Immature natural killer cell (primary cell): Measurements from ENCODE around the gene SLC8A3. TPM values are rescaled to one million over a fixed set of nuclear protein-coding genes. Genes with fewer than 3 reads are reported as not detected.

ENCODE experiments used
- DNase-seq, 3 donors: peaks; one replicate each; pipeline ENCODE4 v3.0.0; 2022; ENCODE audit warnings: mixed read lengths in 1 of 3
- H3K27ac Mint-ChIP-seq, 6 donors: one replicate each; pipeline ENCODE4 v1.8.0; 2020; ENCODE audit warnings: mixed read lengths in 6 of 6, mild to moderate bottlenecking in 5 of 6, inconsistent platforms in 4 of 6, moderate library complexity in 3 of 6
- H3K27me3 Mint-ChIP-seq, 3 donors: one replicate each; pipeline ENCODE4 v1.8.0; 2020 to 2021; ENCODE audit warnings: low read depth in 3 of 3, mild to moderate bottlenecking in 3 of 3, mixed read lengths in 3 of 3, moderate library complexity in 3 of 3, inconsistent platforms in 1 of 3
- H3K36me3 Mint-ChIP-seq, 3 donors: one replicate each; pipeline ENCODE4 v1.8.0; 2020; ENCODE audit warnings: mixed read lengths in 3 of 3, inconsistent platforms in 2 of 3, mild to moderate bottlenecking in 2 of 3
- H3K4me1 Mint-ChIP-seq, 2 donors: one replicate each; pipeline ENCODE4 v1.8.0; 2020; ENCODE audit warnings: inconsistent platforms in 2 of 2, mild to moderate bottlenecking in 2 of 2, mixed read lengths in 2 of 2, moderate library complexity in 1 of 2
- H3K4me3 Mint-ChIP-seq, 5 donors: one replicate each; pipeline ENCODE4 v1.8.0; 2020; ENCODE audit warnings: mild to moderate bottlenecking in 5 of 5, mixed read lengths in 5 of 5, inconsistent platforms in 3 of 5, moderate library complexity in 3 of 5
- H3K9me3 Mint-ChIP-seq, 6 donors: one replicate each; pipeline ENCODE4 v1.8.0; 2020; ENCODE audit warnings: mild to moderate bottlenecking in 6 of 6, mixed read lengths in 6 of 6, inconsistent platforms in 4 of 6, moderate library complexity in 3 of 6
- polyA plus RNA-seq, 3 donors: library from polyadenylated mRNA; unstranded; fragments of 300-500 nt; fragmentation: Illumina TruSeq; gene quantifications; one replicate each; pipeline ENCODE4 v1.2.3, GENCODE V29; 2021

SLC8A3 gene
- polyA plus RNA-seq, 3 donors from 2014 or later = 0.21 TPM; not detected in 2

DNA sequence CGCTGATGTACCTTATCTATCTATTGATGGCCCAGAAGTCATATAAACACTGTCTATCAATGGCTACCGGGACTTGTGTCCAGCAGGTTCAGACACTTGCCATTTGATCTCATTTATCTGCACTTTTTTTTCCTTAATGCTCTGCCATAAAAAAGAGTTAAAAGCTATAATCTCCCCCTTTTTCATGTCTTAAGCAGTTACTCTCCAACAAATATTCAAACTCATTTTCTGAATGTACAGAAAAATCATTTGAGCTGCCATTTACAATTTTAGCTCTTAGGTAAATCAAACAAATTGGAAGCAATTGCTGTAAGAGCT, 101.4 kb downstream of the SLC8A3 start:
- H3K9me3 Mint-ChIP-seq = peaks cover 0 to 1% (median 0%) of the 10 kb centered on the region in 6 donors
- DNase-seq = no peak
- H3K36me3 Mint-ChIP-seq = no peaks in the 10 kb centered on the region
- peaks cover 0 to under 1% (median 0%) of the 10 kb centered on the region in 3 donors for H3K27me3 Mint-ChIP-seq
- H3K27ac Mint-ChIP-seq = no peak overlapping the region
- no peak overlapping the region for H3K4me3 Mint-ChIP-seq
- H3K4me1 Mint-ChIP-seq = no peaks in the 10 kb centered on the region

DNA sequence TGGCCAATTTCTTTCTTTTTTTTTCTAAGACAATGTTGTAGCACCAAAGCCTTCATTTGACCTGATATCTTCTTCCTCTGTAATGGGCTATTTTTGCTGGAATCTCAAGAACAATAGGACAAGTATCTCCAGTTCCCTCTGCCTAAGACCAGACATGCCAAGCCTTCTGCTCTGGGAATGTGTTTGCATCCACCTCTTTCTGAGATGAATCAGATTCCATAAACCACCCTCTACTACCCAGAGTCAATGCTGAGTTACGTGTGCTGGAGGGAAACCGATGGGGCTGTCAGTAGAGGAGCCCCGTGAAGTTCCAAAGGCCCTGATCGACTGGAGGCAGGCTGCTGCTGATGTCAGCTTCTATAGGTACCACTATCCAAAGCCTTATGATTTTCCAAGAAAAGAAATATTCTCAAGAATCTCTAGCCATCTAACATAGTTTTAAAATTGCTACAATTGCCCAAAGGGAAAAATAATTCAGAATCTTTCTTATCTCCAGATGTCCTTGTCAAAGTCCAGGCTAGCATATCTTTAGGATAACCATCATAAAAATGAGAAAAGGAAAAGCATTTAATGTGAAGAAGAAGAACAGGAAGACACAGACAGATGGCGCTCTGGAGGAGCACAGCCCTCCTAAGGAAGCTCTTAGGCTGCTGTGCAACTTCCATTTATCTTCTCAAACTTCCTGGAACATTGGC, 101.9 kb downstream of the SLC8A3 start:
- Mint-ChIP-seq H3K4me3 (no peak overlapping the region), H3K27me3 (no peaks in the 10 kb centered on the region), H3K9me3 (no peaks in the 10 kb centered on the region), H3K27ac (no peak overlapping the region), H3K36me3 (no peaks in the 10 kb centered on the region), H3K4me1 (no peaks in the 10 kb centered on the region)
- DNase-seq = no peak

DNA sequence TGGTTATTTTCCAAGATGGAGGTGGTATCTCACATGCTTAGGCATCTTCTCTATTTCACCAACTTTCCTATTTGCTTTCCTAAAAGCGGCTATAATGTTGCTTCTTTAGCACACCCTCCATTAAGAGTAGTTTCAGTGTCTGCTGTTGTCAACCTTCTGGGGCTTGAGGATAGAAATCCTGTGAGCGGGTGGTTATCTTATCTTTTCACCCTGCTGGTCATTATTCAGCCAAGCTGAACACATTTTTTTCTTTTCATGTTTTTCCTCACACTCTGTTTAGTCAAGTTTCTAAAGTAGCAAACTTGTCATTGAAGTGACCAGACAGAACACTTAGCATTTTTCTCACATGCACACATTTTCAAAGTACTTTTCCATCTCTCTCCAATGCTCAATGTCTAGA, 104.5 kb downstream of the SLC8A3 start:
- Mint-ChIP-seq H3K4me3 (no peak overlapping the region), H3K9me3 (no peaks in the 10 kb centered on the region), H3K27ac (no peak overlapping the region), H3K4me1 (no peaks in the 10 kb centered on the region), H3K36me3 (no peaks in the 10 kb centered on the region), H3K27me3 (no peaks in the 10 kb centered on the region)
- DNase-seq = no peak

DNA sequence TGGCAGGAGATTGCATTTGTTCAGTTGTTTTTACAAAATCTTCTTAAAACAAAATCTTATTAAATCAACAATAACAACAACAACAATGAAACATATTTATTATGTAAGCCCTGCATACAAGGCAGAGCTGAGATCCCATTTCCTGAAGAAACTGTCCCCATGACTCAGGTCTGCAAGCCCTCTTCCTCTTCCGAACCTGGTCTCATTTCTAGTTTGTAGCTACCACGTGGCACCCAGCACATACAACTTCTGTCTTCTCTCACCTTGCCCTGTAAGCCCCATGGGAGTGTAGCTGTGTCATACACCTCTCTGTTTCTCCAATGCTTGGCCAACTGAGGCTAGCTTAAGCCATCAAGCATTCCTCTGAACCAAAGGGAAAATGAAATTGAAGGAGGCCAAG, 106.4 kb downstream of the SLC8A3 start:
- Mint-ChIP-seq H3K36me3 (no peaks in the 10 kb centered on the region), H3K4me3 (no peak overlapping the region), H3K27ac (no peak overlapping the region), H3K9me3 (no peaks in the 10 kb centered on the region), H3K4me1 (no peaks in the 10 kb centered on the region), H3K27me3 (peaks cover 0 to 4% (median 3%) of the 10 kb centered on the region in 3 donors)
- no peak for DNase-seq

DNA sequence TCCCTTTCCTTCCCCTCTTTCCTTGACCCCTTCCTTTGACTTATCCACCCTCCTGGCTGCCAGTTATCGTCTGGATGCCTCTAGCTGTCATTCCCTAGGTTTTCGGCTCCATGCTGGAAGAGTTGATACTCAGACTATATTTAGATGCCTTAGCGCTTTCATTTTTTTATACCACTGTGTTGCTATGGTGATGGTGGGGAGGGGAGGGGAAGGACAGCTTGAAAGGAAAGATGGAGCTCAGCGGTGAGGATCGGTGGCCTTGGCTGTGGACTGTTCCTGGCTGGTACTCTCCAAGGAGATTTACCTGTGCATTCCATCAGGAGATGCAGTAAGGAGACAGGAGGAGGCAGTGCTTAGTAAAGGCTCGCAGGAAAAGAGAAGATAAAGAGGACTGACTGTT, 108.7 kb downstream of the SLC8A3 start:
- no peaks in the 10 kb centered on the region for H3K4me1 Mint-ChIP-seq
- H3K27me3 Mint-ChIP-seq = peaks cover 2 to 4% (median 3%) of the 10 kb centered on the region in 3 donors
- no peaks in the 10 kb centered on the region for H3K9me3 Mint-ChIP-seq
- DNase-seq = no peak
- H3K27ac Mint-ChIP-seq = no peak overlapping the region
- H3K4me3 Mint-ChIP-seq = no peak overlapping the region
- H3K36me3 Mint-ChIP-seq = no peaks in the 10 kb centered on the region

DNA sequence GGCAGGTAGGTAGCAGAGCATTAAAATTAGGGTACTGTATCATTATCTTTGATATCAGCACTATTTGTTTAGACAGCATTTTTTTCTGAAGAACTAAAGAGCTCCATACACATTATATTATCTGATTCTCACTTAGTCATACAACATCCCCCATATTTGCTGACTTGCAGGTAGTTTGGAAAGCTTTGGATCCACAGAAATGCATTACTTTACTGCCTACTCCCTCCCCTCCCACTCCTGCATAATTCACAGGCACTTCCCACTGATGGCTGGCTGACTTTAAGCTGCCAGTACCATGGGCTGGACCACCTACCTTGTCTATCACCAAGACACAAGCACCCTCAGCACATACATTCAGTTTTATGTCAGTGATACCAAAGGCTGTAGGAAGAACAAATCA, 110.4 kb downstream of the SLC8A3 start:
- Mint-ChIP-seq H3K4me1 (no peaks in the 10 kb centered on the region), H3K36me3 (no peaks in the 10 kb centered on the region), H3K27ac (no peak overlapping the region), H3K4me3 (no peak overlapping the region), H3K9me3 (no peaks in the 10 kb centered on the region), H3K27me3 (peaks cover 2 to 4% (median 3%) of the 10 kb centered on the region in 3 donors)
- no peak for DNase-seq

DNA sequence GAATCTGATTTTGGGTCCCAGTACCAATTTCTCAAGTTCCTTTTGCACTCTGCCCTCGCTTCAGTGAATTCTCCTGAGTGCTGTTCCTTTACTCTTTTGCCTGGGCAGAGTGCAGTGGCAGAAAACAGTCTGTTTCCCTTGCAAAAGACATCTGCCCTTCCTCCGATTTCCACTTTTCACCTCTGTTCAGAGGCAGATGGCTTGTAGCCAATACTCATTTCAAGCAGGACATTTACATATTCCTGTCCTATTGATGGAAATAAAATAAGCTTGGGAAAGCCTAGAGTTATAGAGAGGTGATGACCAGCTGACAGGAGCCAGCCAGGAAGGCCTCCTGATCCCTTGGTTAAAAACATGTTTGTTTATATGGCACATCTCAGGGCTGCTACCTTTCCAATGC, 111.0 kb downstream of the SLC8A3 start:
- Mint-ChIP-seq H3K27ac (no peak overlapping the region), H3K9me3 (no peaks in the 10 kb centered on the region), H3K36me3 (no peaks in the 10 kb centered on the region), H3K4me3 (no peak overlapping the region), H3K4me1 (no peaks in the 10 kb centered on the region), H3K27me3 (peaks cover 3 to 4% (median 3%) of the 10 kb centered on the region in 3 donors)
- no peak for DNase-seq

DNA sequence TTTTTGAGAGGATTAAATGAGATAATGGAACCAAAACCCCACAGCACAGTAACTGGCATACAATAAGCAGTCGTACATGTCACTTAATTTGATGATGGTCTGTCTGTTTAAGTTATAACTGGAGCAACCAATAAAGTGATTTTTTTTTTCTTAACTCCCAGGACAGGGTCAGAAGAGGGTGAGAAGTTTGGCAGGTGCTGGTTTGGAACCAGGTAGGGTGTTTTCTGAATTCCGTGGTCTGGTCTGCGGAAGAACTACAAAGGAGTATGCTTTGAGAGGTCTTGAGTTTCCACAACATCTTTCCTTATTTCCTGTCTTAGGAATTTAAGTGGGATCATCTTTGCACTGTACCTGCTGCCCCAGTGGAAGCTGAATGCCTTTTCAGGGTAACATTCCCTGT, 111.7 kb downstream of the SLC8A3 start:
- Mint-ChIP-seq H3K4me3 (no peak overlapping the region), H3K36me3 (no peaks in the 10 kb centered on the region), H3K27ac (no peak overlapping the region), H3K4me1 (no peaks in the 10 kb centered on the region), H3K27me3 (peaks cover 3 to 4% (median 3%) of the 10 kb centered on the region in 3 donors), H3K9me3 (no peaks in the 10 kb centered on the region)
- no peak for DNase-seq

DNA sequence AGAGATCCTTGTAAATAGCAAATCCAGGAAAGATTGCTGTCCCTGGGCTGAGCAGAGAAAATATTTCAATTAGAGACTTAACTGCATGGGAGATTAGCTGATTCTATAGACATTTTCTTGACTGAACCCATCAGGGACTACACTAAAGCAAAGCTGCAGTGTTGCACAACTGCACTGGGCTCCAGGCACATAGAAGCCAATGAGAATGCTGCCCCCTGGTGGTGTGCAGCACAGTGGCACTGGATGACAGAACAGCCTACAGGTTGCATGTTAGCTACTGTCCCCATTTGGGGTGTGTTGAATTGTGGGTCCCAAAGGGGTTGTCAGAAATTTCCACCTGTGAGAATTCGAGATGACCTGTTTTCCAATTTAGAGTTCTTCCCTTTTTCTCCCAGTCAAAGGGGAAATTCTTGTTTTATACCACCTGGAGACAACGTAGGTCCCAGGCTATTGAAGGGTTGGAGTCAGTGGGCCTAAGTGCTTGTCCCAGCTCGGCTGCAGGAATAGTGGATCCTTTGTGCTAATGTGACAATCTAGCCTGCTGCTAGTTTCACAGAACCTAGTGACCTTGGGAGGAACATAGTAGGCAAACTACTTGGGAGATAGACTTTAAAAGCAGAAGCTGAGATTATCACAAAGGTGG, 114.7 kb downstream of the SLC8A3 start:
- H3K9me3 Mint-ChIP-seq = no peaks in the 10 kb centered on the region
- peaks cover 3 to 5% (median 4%) of the 10 kb centered on the region in 3 donors for H3K27me3 Mint-ChIP-seq
- no peaks in the 10 kb centered on the region for H3K36me3 Mint-ChIP-seq
- peak in 2 of 3 donors; percentile 9 to 12 for DNase-seq
- H3K4me1 Mint-ChIP-seq = no peaks in the 10 kb centered on the region
- H3K27ac Mint-ChIP-seq = no peak overlapping the region
- H3K4me3 Mint-ChIP-seq = no peak overlapping the region

DNA sequence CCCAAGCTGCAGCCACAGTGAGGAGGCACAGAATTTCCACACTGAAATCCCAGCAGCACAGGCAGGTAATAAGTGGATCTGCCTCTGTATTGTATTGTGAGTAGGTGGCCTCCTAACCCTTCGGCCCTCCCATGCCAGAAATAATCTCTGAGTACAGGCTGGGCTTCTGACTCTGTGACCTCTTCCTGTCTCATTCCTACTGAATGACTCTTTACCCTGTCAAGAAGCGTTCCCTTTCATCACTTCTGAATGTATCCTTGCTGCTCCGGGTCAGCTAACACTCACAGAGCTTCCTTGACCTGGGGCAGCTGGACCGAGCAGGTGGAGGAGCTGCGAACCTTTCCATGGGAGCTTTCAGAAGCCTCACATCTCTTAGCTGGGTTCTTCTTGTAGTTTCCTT, 119.6 kb downstream of the SLC8A3 start:
- Mint-ChIP-seq H3K9me3 (no peaks in the 10 kb centered on the region), H3K4me3 (no peak overlapping the region), H3K27ac (no peak overlapping the region)

DNA sequence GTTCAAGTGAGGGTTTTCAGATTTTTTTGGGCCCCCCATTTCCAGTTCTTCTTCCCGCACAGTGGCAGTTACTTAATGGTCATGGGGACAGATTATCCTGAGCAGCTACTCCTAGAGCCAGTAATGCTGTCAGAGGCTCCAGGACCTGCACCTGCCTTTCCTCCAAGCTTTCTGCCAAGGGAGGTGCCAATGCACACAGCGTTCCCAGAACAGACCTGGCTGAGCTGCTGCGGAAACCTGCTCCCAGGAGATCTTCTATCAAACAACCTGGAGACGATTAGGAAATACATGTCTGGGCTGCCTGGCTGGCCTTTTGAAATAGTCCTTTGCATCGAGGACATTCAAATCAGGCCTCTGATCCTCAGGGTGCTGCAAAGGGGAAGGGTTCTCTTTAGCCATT, 120.9 kb downstream of the SLC8A3 start:
- no peaks in the 10 kb centered on the region for H3K4me1 Mint-ChIP-seq
- no peaks in the 10 kb centered on the region for H3K9me3 Mint-ChIP-seq
- H3K4me3 Mint-ChIP-seq = no peak overlapping the region
- H3K27ac Mint-ChIP-seq = no peak overlapping the region
- peaks cover 0 to 6% (median 2%) of the 10 kb centered on the region in 3 donors for H3K27me3 Mint-ChIP-seq
- DNase-seq = no peak
- H3K36me3 Mint-ChIP-seq = no peaks in the 10 kb centered on the region

More for the DNA sequence above, 119.6 kb downstream of the SLC8A3 start:
- Mint-ChIP-seq H3K36me3 (no peaks in the 10 kb centered on the region), H3K4me1 (no peaks in the 10 kb centered on the region), H3K27me3 (peaks cover 0 to 6% (median 2%) of the 10 kb centered on the region in 3 donors)
- DNase-seq = no peak

DNA sequence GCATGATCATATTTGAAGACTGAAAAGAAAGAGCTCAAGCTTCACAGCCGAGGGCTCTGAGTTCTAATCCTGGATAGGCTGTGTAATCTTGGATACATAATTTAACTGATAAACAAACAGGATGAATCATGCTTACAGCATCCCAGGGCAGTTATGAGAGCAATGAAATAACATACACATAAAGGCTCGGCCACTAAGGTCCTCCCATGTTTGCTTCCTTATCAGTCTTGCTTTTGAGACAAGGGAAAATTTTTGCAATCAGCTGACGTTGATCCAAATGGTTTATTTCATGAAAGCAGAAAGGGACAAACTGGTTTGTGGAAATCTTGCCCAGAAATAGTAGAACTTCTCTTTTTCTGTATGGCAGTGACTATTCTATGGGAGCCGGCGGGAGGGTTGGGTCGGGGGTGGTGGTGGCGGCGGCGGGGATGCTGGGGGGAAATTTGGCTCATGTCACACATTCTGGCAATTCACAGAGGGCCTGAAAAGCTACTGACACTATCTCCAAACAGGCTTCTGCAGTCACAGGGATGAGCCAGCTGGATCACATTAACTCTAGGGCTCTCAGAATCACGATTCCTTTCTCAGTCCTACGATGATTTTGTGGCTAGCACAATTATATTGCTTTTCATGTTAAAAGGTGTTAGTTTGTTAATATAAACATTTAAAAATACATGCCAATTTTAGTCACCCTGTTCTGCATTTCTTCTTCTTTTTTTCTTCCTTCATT, 124.5 kb downstream of the SLC8A3 start:
- Mint-ChIP-seq H3K4me1 (no peaks in the 10 kb centered on the region), H3K27me3 (peaks cover 2 to 8% (median 2%) of the 10 kb centered on the region in 3 donors), H3K4me3 (no peak overlapping the region), H3K36me3 (no peaks in the 10 kb centered on the region), H3K27ac (no peak overlapping the region), H3K9me3 (no peaks in the 10 kb centered on the region)
- DNase-seq = no peak

DNA sequence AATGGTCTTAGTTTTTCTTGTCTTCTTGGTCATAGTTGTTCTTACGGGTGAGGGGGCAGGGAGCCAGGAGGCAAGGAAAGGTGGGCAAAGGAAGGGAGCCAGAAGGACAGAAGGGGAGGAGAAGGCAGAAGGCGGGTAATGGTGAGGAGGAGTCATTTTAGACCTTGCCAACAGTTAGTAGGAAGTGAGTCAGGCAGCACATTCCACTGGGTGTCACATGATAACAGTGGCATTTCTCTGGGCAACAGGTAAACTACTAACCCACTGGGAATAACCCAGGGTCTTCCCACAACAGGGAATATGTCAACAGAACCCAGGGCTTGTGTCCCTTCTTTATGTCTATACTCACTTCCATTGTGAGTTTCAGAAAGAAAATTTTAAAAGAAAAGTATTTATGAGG, 127.6 kb downstream of the SLC8A3 start:
- Mint-ChIP-seq H3K27ac (no peak overlapping the region), H3K9me3 (no peaks in the 10 kb centered on the region), H3K4me3 (no peak overlapping the region), H3K36me3 (no peaks in the 10 kb centered on the region), H3K27me3 (peaks cover 0 to 8% (median 4%) of the 10 kb centered on the region in 3 donors), H3K4me1 (no peaks in the 10 kb centered on the region)
- no peak for DNase-seq

DNA sequence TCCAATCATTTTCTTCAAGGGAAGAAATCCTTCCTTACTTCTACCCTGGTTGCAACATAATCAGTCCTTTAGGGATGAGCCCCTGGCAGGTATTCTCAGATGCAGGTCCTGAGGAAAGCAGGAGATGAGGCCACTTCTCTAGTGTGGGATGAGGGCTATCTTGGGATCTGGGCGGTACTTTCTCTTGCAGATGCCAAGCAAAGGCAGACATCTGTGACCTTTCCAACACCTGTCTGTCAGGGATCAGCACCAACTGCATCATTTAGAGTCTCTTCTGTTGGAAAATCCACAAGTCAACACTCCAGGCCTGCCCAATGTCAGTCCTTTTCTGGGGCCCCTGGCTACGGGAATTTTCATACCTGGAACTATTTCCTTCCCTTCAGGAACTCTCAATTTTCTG, 129.2 kb downstream of the SLC8A3 start:
- Mint-ChIP-seq H3K36me3 (no peaks in the 10 kb centered on the region), H3K9me3 (peaks cover 0 to 1% (median 0%) of the 10 kb centered on the region in 6 donors), H3K27ac (no peak overlapping the region), H3K27me3 (peaks cover 3 to 7% (median 4%) of the 10 kb centered on the region in 3 donors), H3K4me3 (no peak overlapping the region), H3K4me1 (no peaks in the 10 kb centered on the region)
- DNase-seq = no peak
